Astrocyte of the cerebellum (primary cell): ENCODE measurements around the gene DIPK1B.

ENCODE experiments used
- DNase-seq: peaks from one replicate; pipeline ENCODE4 v3.0.0-alpha.2; 2011; ENCODE audit warnings: low read depth
- H3K4me3 ChIP-seq: 2 replicates; pipeline ENCODE4 v1.5.1; 2011; ENCODE audit warnings: mild to moderate bottlenecking, low read depth, low read length, moderate library complexity
- CTCF ChIP-seq: IDR thresholded peaks from 2 replicates; pipeline ENCODE4 v1.5.1; 2012; ENCODE audit warnings: low read length, low read depth, moderate library complexity, mild to moderate bottlenecking; ENCODE audit errors: missing control alignments
- in situ Hi-C: cut with HindIII; loops from 2 replicates; pipeline ENCODE4 v1.10.0; 2017; ENCODE audit warnings: low sequenced_read_pairs

Gene DIPK1B

GRCh38 chr9:136686794-136687711, 25.3 kb upstream of the DIPK1B start, which contains the start of gene AGPAT2:
TSS of gene AGPAT2 (minus strand) at chr9:136687457. CDS start at chr9:136687357, 100 bp downstream.
- peak within 1 kb of the TSS; percentile 66 for H3K4me3 ChIP-seq
- in situ Hi-C loops = no loop called here
- no peak for DNase-seq
- no peak for TF ChIP-seq CTCF

- no peak for DNase-seq
- no peak overlapping the region for H3K4me3 ChIP-seq
- in situ Hi-C loops = no loop called here
- TF ChIP-seq CTCF = no peak
Observed at GRCh38 chr9:136687721-136688223, 24.6 kb upstream of the DIPK1B start.

GRCh38 chr9:136688274-136689107, 23.9 kb upstream of the DIPK1B start:
- in situ Hi-C loops = no loop called here
- H3K4me3 ChIP-seq = no peak overlapping the region
- TF ChIP-seq CTCF = no peak
- DNase-seq = no peak

- in situ Hi-C loops = no loop called here
- no peak for DNase-seq
- no peak for TF ChIP-seq CTCF
- no peak overlapping the region for H3K4me3 ChIP-seq
Observed at GRCh38 chr9:136689108-136689460, 23.3 kb upstream of the DIPK1B start.

- DNase-seq = no peak
- TF ChIP-seq CTCF = no peak
- no peak overlapping the region for H3K4me3 ChIP-seq
- in situ Hi-C loops = no loop called here
Observed at GRCh38 chr9:136690104-136690805, 22.1 kb upstream of the DIPK1B start.

- H3K4me3 ChIP-seq = no peak overlapping the region
- DNase-seq = no peak
- in situ Hi-C loops = no loop called here
- no peak for TF ChIP-seq CTCF
Observed at GRCh38 chr9:136690806-136691261, 21.5 kb upstream of the DIPK1B start.
